ENCODE data around the gene TBC1D17.
A peak's percentile ranks its signal among the peaks of the same experiment; 100 is the strongest.

Gene TBC1D17

GRCh38 chr19:49848938-49849337 lies 28.6 kb upstream of the TBC1D17 start:
- DNase-seq (ENCODE audit: low read depth), result no peak

DNA sequence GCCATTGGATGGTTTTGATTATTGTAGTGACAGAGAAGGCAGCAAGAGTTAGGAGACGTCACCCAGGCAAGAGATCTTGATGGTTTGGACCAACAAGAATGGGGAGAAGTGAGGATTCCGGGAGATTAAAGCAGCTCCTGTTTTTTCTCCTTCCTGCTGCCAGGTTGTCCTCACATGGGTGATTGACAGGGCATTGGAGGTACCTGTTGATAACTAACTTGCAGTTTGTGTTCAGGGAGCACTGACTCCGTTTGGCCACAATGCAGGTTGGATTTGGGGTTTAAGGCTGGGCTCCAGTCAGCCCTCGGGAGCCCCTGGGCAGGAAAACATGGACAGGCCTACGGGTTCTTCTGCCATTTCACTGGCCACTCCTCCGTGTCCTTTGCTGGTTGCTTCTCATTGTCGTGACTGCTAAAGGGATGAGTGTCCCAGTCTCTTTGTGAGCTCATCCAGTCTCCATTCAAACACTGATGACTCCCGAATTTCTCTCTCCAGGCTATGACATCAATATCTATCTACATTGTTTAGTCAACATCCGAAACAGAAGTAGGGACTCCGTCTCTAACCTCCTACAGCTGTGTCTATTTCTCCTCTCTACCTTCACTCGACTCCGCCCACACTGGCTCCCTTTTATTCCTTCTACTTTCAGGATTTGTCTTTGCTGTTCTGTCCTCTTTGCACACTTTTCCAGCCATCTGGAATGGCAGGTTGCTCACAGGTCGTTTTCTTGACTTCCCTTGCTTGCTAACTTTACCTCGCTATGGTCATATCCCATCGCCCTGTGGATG lies 27.9 kb upstream of the TBC1D17 start:
- DNase-seq (ENCODE audit: low read depth), result no peak

- DNase-seq (ENCODE audit: low read depth), result no peak
Measured at GRCh38 chr19:49850221-49850486, 27.3 kb upstream of the TBC1D17 start.

DNA sequence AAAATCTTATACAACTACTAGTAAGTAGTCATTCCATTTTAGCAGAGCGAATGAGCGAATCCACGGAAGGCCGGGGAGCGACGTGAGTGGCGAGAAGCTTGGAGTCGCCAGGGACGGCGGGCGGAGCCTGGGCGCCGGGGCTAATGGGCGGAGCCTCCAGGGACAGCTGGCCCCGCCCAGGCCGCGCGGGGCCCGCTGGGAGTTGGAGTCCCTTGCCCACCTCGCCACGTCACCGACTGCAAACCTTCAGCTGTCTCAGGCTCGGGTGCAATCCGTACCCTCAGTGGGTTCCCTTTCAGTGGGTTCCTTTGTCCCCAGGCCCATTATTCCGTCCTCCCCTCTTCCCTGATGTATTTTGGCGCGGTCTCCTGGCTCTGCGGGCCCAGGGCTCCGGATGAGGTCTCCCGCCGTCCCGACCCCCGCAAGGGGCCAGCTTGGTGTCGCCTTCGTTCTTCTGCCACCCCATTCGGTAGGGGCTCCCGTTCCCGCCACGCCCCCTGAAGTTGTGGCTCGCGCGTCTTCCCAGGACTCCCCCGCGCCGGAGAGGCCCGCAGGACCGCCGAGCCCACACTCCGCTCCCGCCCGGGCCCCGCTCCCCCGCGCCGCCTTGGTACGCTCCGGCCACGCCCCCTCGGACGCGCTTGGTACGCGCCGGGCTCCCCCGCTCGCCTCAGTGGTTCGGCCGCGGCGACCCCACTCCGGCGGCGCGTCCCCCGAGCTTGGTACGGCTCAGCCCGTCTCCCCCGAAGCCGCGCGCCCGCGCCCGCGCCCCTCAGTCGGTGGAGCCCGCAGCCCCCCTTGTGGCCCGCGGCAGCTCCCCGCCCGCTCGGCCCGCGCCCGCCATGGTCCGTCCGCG lies 26.8 kb upstream of the TBC1D17 start, which contains the start of gene PTOV1:
PTOV1 (plus strand) TSS at position 673 of the 856 bp plus-strand sequence.
- DNase-seq (ENCODE audit: low read depth), result peak; percentile 70

DNA sequence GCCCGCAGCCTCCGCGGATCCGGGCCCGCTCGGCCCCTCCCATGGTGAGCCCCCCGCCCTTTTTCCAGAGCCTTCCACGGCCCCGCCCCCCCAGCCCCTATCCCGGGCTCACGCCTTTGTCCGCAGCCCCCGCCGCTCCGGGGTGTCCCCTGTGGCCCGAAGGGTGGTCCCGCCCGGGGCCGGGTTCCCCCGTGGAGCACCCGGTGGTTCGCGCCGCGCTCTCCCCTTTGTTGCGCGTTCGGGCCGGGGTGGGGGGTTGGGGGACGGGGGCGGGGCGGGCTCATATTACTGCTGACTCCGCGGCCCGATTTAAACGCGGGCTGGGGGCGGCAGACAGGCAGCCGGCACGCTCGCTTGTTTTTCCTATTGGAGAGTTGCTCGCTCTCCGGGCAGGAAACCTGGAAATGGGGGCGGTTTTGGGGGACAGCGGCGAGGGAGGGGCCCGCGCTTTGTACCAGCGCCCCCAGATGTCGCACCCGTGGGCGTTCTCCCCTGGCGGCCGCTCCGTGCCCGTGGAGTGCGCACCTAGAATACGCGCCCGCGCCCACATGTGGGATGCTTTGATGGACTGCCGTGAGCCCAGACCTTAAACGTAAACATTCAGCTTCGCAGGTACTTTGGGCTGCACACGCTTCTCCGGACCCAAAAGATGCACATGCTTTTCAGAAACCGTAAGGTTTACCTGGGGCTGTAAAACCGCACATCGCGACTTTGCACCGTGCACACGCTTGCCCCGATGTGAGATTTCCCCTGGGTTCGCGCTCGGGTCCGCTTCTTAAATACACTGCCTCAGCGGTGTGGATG lies 25.8 kb upstream of the TBC1D17 start:
- DNase-seq (ENCODE audit: low read depth), result no peak

GRCh38 chr19:49852631-49853126 lies 24.8 kb upstream of the TBC1D17 start:
- DNase-seq (ENCODE audit: low read depth), result no peak

GRCh38 chr19:49853852-49854377 lies 23.6 kb upstream of the TBC1D17 start:
- no peak for DNase-seq (ENCODE audit: low read depth)

DNA sequence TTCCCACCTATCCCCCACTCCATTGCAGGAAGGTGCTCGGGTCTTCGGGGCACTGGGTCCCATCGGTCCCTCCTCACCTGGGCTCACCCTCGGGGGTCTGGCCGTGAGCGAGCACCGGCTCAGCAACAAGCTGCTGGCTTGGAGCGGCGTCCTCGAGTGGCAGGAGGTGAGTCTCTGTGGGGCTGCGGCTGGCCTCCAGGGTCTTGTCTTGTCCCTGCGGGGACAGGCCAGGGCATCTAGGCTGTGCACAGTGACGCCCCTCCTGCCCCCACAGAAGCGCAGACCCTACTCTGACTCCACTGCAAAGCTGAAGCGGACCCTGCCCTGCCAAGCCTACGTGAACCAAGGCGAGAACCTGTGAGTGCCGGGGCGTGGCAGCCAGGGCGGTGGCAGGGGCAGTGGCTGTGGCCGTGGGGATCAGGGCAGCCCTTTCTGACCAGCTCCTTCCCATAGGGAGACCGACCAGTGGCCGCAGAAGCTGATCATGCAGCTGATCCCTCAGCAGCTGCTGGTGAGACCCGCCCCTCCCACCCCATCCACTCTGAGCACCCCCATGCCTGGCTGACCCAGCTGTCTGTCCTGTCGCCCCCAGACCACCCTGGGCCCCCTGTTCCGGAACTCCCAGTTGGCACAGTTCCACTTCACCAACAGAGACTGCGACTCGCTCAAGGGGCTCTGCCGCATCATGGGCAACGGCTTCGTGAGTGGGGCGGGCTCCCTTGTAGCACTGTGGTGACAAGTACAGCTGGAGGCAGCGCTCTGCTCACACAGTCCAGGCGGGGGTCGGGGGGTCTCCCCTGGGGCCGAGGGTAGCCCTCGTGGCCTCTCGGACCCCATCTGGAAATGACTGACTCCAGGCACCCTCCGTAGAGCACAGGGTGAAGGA lies 22.9 kb upstream of the TBC1D17 start:
- no peak for DNase-seq (ENCODE audit: low read depth)

DNA sequence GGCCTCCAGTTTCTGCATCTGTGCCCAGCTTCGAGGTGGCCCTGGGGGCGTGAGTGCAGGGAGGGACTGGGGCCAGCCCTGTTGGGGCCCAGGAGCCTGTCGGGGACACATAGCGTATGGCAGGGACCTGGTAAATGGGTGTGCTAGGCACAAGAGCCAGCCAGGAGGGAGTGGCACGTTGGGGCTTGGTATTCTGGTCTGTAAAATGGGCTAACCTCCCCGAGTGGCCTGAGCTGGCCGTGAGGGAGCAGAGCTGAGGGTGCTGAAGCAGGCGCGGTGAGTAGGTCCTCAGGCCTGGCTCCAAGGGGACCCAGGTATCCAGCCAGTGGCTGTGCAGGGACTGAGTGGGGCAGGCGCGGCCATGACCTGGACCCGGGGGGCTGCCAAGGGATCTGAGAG lies 22.2 kb upstream of the TBC1D17 start:
- no peak for DNase-seq (ENCODE audit: low read depth)

DNA sequence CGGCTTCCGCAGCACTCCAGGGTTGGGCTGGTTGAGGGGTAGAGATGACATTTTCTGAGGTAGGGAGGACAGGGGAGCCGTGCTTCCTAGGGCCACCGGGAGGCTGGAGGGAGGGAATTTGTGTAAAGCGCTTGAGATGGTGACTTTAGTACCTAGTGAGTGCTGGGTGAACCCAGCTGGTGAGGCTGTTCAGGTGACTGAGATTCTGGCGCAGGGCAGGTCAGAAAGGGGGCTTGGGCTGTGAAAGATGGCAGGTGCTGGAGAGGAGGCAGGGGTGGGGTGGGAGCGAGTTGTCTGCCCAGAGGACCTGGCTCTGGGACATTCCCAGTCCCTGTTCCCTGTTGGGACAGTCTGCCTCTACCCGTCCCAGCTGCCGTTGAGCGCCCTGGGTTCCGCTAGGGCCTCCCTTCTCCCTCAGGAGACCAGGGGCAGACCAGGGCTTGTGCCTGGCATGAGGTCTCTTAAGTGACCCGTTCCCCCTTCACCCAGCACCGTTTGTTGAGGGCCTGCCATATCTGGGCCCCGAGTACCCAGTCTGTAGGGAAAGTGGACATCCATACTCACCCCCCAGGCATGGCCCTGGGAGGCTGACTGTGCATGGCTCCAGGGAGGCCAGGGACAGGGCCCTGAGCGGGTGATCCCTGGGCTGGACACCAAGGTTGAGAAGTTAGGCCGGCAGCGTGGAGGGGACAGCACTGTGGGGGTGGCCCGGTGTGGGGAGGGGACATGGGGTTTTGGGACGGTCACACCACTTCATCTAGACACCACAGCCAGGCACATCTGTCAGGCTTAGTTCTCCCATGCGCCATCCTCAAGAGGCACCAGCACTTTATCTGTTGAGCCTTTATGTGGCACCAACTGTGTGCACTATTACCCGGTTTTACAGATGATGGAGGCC lies 21.6 kb upstream of the TBC1D17 start:
- no peak for DNase-seq (ENCODE audit: low read depth)

DNA sequence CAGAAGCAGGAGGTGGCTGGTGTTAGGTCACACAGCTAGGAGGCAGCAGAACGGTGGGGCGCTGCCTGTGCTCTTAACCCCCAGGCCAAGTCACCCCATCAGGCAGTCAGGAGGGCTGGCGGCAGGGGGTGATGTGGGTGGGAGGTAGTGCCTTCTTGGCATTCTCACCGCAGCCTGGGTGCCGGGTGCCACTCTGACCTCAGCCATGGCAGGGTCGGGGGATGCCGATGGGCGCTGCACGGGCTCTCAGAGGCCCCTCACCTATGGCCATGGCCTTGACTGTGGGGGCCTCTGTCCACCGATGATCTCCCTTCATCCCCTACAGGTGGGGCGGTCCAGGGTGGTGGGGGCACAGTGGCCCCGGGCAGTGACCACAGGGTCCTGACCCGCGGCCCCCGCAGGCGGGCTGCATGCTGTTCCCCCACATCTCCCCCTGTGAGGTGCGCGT lies 20.9 kb upstream of the TBC1D17 start:
- no peak for DNase-seq (ENCODE audit: low read depth)

DNA sequence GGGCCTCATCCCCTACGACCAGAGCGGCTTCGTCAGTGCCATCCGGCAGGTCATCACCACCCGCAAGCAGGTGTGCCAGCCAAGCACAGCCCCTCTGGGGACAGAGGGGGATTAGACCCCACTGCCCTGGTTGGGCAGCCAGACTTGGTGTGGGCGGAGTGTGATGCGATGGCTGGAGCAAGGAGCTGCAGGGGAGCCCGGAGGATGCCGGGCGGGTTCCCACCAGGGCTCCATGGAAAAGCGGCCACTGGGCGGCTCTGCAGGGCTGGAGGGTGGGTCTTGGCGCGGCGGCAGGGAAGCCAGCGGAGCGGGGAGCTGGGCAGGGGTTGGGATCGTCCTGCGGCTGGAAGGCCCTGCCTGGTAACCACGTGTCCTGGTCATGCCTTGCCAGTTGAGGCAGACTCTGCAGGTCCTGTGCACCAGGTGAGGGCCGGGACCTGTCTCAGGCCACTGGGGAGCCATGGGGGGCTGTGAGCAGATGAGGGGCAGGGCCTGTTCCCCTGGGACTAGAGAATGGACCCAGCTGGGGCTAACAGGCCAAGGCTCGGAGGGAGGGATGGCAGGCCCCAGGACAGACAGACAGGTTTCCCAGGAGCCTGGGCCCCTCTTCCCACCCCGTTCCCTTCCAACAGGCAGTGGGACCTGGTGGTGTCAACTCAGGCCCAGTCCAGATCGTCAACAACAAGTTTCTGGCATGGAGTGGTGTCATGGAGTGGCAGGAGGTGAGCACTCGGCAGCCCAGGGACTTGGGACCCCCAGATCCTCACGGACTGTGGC lies 20.3 kb upstream of the TBC1D17 start:
- no peak for DNase-seq (ENCODE audit: low read depth)

- no peak for DNase-seq (ENCODE audit: low read depth)
Measured at GRCh38 chr19:49857838-49858087, 19.7 kb upstream of the TBC1D17 start.

GRCh38 chr19:49858088-49858985 lies 19.2 kb upstream of the TBC1D17 start:
- DNase-seq (ENCODE audit: low read depth), result no peak

DNA sequence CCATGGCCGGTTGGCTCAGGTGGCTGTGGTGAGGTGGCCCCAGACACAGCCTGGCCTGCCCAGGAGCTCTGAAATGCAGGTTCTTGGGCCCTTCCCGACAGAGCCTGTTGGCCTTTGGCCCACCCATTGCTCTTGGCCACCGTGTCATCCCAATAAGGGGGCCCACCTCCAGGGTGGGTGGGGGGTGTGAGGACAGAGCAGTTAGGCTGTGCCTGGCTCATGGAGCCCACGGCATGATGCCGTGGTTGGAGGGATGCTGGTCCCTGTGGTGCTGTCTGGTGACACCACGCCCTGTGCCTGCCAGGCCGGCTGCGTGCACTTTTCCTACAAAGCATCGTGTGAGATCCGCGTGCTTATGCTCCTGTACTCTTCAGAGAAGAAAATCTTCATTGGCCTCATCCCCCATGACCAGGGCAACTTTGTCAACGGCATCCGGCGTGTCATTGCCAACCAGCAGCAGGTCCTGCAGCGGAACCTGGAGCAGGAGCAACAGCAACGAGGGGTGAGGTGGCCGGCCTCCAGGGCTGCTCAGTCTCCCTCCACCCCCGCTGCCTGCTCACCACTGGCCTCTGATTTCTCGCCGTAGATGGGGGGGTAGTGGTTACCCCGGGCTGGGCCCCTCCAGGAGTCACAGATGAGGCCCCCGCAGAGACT lies 17.7 kb upstream of the TBC1D17 start:
- DNase-seq (ENCODE audit: low read depth), result no peak

DNA sequence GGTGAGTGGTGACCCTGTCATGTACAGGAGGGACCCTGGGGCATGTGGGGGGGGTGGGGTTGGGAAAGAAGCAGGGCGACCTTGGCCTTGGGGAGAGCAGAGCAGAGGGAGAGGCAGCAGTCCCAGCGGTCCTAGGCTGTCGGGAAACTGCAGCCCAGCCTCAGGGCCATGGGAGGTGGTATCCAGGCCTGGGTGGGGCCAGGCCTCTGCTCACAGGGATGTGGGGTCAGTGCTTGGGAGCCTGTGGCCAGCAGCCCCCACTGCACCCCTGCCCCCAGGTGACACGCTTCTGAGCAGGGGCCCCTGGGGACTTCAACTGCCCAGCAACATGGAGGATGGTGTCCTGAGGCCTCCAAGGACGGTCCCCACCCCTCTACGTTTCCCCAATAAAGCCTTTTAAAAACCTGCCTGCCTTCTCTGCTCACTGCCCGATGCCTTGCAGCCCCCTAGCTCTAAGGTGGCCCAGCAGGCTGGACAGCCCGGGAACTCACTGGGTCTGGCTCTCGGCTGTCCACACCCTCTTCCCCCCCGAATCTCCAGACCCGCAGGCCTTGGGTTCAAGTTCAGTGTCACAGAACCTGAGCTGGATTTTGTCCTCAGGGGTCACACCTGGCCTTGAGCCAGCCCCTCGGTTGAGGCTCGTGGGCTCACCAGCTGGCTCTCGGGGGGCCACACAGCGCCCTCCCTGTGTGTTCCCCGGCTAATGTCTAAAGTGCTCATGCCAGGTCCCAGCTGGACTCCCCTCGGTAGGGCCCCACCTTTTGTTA lies 17.0 kb upstream of the TBC1D17 start:
- DNase-seq (ENCODE audit: low read depth), result no peak

- no peak for DNase-seq (ENCODE audit: low read depth)
Measured at GRCh38 chr19:49861107-49861506, 16.4 kb upstream of the TBC1D17 start.

Data from non-pigmented ciliary epithelial cell (primary cell).